Upper lobe of left lung (tissue), 6 donors: ENCODE data around the gene ANKRD35. TPM values are rescaled to one million over a fixed set of nuclear protein-coding genes. Genes with fewer than 3 reads are reported as not detected.
A peak's percentile ranks its signal among the peaks of the same experiment; 100 is the strongest.

ENCODE experiments used
- ATAC-seq, 2 donors: fragments of 200-7000 bp; cut with Tn5 transposase; one replicate each; pipeline ENCODE4 v1.9.1; 2022; ENCODE audit warnings: mild to moderate bottlenecking in 2 of 2, moderate library complexity in 2 of 2; ENCODE audit not compliant: low FRiP score in 2 of 2
- DNase-seq, 2 donors: peaks; one replicate each; pipeline ENCODE4 v3.0.0-alpha.2; 2019 to 2020
- H3K27ac ChIP-seq, 4 donors: fragments of 200-600 bp; sonication (generic); one replicate each; pipeline ENCODE4 v1.5.1; 2016 to 2019
- H3K27me3 ChIP-seq, 4 donors: fragments of 200-600 bp; sonication (generic); one replicate each; pipeline ENCODE4 v1.5.1; 2017 to 2019
- H3K36me3 ChIP-seq, 4 donors: fragments of 200-600 bp; sonication (generic); one replicate each; pipeline ENCODE4 v1.5.1; 2016 to 2019
- H3K4me1 ChIP-seq, 4 donors: fragments of 200-600 bp; sonication (generic); one replicate each; pipeline ENCODE4 v1.5.1; 2018 to 2019
- H3K4me3 ChIP-seq, 4 donors: fragments of 200-600 bp; sonication (generic); one replicate each; pipeline ENCODE4 v1.5.1; 2017 to 2019; ENCODE audit warnings: mild to moderate bottlenecking in 2 of 4, moderate library complexity in 1 of 4
- H3K9me3 ChIP-seq, 4 donors: fragments of 200-600 bp; sonication (generic); one replicate each; pipeline ENCODE4 v1.5.1; 2018 to 2019
- CTCF ChIP-seq, 6 experiments: fragments of 450-650 bp in 4 of 6; fragments of 200-600 bp in 2 of 6; sonication (generic) in 2 of 6; IDR thresholded peaks; one replicate each; pipeline ENCODE4 v1.5.1; 2016 to 2019; ENCODE audit warnings: antibody characterized with exemption in 6 of 6
- EP300 ChIP-seq, 4 donors: sonication (generic); formaldehyde crosslinking; IDR thresholded peaks; one replicate each; pipeline ENCODE4 v1.5.1; 2017; ENCODE audit warnings: antibody characterized with exemption in 4 of 4, control low read depth in 2 of 4
- POLR2A ChIP-seq, 4 donors: fragments of 450-650 bp; IDR thresholded peaks; one replicate each; pipeline ENCODE4 v1.5.1; 2016 to 2017; ENCODE audit warnings: antibody characterized with exemption in 4 of 4, mild to moderate bottlenecking in 2 of 4
- POLR2AphosphoS5 ChIP-seq, 2 donors: sonication (generic); formaldehyde crosslinking; IDR thresholded peaks; one replicate each; pipeline ENCODE4 v1.5.1; 2017; ENCODE audit warnings: antibody characterized with exemption in 2 of 2
- WGBS, 2 donors: methylation state at CpG; one replicate each; pipeline ENCODE4 v1.1.5; 2017 to 2018; 5-methylcytosine and 5-hydroxymethylcytosine counted together
- total RNA-seq, 6 donors: library from RNA; depleted of rRNA in 4 of 6; stranded (reverse); fragments of >200 nt in 4 of 6; gene quantifications; one replicate each; pipeline versions ENCODE4 v1.1.0 to v1.2.1, GENCODE V29; 2016 to 2021
- donor health status: DM: no; HTN: no; CAD: no; lungs with moderate emphysema.
- donor health status: DM: no; HTN: yes; CAD: no; lungs with severe emphysema.

ANKRD35 gene
- total RNA-seq, 6 donors from 2014 or later, result 0.76 to 2.5 (median 1.3) TPM; not detected in 1

DNA sequence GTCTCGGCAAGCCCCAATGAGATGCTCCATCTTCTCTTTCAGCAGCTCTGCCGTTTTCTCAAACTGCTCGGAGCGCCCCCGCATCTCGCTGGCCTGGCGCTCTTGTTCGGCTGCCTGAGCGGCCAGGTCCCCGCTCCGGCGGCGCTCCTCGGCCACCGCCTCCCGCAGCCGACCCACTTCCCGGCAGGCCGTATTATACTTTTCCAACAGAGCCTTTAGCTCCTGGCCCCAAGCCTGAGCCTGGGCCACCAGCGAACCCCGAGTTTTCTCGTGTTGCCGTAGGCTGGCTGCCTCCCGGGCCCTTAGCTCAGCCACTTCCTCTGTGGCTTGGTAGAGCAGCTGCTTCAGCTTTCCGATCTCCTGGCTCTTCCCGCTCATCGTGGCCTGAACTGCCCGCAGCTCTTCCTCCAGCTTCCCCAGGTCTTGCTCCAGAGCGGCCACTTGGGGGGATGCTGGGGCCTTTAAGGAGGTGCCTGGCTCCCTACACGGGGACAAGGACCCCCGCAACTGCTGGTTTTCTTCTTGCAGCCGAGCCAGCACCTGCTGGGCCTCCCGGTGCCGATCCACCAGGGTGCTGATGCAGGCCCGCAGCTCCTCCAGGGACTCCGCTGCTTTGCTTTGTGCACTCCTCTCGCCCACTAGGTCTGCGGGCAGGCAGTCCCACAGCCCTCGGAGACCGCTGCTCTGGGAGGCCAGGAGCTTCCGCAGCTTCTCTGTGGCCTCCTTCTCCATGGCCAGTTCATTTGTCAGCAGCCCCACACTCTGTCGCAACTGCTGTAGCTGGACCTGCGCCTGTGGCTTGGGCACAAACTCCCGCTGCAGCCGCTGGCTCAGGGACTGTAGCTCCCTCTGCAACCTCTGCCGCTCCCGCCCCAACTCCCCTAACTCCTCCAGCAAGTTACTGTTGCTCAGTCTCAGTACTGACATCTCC is 13.4 kb downstream of the ANKRD35 start:
- Histone ChIP-seq H3K27ac (peak overlapping the region; percentile 41 to 80 (median 66)), H3K9me3 (no peaks in the 10 kb centered on the region), H3K27me3 (no peaks in the 10 kb centered on the region), H3K4me1 (peaks cover 0 to 9% (median 5%) of the 10 kb centered on the region in 4 donors), H3K4me3 (peak overlapping the region; percentile 4 to 48 (median 36)), H3K36me3 (no peaks in the 10 kb centered on the region)
- WGBS, 2 donors, result 37 to 39% methylated on average over 30 to 47 of the region's 47 CpGs
- DNase-seq, result peak; percentile 45 to 86
- TF ChIP-seq POLR2AphosphoS5 (IDR thresholded peaks at IDR 0.05), result no peak
- no peak for TF ChIP-seq EP300 (IDR thresholded peaks at IDR 0.05)
- peak in 1 of 4 donors; percentile 9 for TF ChIP-seq POLR2A (IDR thresholded peaks at IDR 0.05)
- ATAC-seq, result peak; percentile 64 to 84

- TF ChIP-seq POLR2AphosphoS5 (IDR thresholded peaks at IDR 0.05), result no peak
- no peak for TF ChIP-seq CTCF (IDR thresholded peaks at IDR 0.05)
- no peak for TF ChIP-seq POLR2A (IDR thresholded peaks at IDR 0.05)
- Histone ChIP-seq H3K4me3 (no peak overlapping the region), H3K4me1 (peaks cover 0 to 9% (median 5%) of the 10 kb centered on the region in 4 donors), H3K27ac (no peak overlapping the region), H3K27me3 (no peaks in the 10 kb centered on the region), H3K9me3 (no peaks in the 10 kb centered on the region), H3K36me3 (no peaks in the 10 kb centered on the region)
- WGBS, 2 donors, result 72 to 80% methylated on average over 4 of the region's 4 CpGs
- ATAC-seq (no peak), DNase-seq (no peak)
Measured at GRCh38 chr1:145868232-145868631, 17.4 kb downstream of the ANKRD35 start.

- no peak overlapping the region for H3K4me3 ChIP-seq
- 82 to 84% methylated on average over 5 of the region's 5 CpGs for WGBS, 2 donors
- no peaks in the 10 kb centered on the region for H3K9me3 ChIP-seq
- H3K36me3 ChIP-seq, result no peaks in the 10 kb centered on the region
- peaks cover 5 to 6% (median 5%) of the 10 kb centered on the region in 4 donors for H3K4me1 ChIP-seq
- ATAC-seq (no peak), DNase-seq (no peak)
- no peaks in the 10 kb centered on the region for H3K27me3 ChIP-seq
- no peak overlapping the region for H3K27ac ChIP-seq
- TF ChIP-seq EP300 (IDR thresholded peaks at IDR 0.05) (no peak), POLR2A (IDR thresholded peaks at IDR 0.05) (no peak), CTCF (IDR thresholded peaks at IDR 0.05) (no peak), POLR2AphosphoS5 (IDR thresholded peaks at IDR 0.05) (no peak)
Measured at GRCh38 chr1:145863282-145864018, 22.2 kb downstream of the ANKRD35 start.

DNA sequence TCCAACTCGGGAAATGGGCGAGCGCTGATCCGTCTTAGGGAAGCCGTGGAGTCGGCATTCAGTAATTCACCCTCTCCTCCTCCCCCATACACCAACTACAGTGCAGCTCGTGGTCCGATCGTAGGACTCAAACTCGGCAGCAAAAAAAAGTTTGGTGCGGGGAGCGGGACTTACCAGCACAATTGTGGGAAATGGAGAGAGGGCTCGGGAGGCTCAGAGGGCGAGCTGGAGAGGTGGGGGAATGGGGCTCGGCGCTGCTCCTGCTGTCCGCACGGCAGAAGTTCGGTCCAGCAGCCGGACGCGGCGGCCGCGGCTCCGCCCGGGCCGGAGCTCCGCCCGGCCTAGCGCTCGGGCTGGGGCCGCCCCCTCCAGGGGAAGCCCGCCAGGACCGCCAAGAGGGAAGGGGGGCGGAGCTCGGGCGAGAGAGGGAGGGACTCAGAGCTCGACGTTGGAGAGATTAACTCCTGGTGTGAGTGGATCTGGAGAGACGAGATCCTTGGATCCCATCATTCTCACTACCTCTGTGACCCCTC is 26.1 kb downstream of the ANKRD35 start:
- Histone ChIP-seq H3K4me1 (peaks cover 12 to 17% (median 15%) of the 10 kb centered on the region in 4 donors), H3K36me3 (peaks cover 4 to 27% (median 24%) of the 10 kb centered on the region in 4 donors), H3K9me3 (no peaks in the 10 kb centered on the region), H3K4me3 (peak overlapping the region; percentile 71 to 93 (median 89)), H3K27ac (peak overlapping the region; percentile 85 to 96 (median 94)), H3K27me3 (no peaks in the 10 kb centered on the region)
- peak; percentile 94 for ATAC-seq
- peak in 5 of 6 experiments; percentile 17 to 47 (median 26) for TF ChIP-seq CTCF (IDR thresholded peaks at IDR 0.05)
- TF ChIP-seq POLR2A (IDR thresholded peaks at IDR 0.05), result peak in 3 of 4 donors; percentile 60 to 84 (median 80)
- peak; percentile 17 to 83 for TF ChIP-seq POLR2AphosphoS5 (IDR thresholded peaks at IDR 0.05)
- TF ChIP-seq EP300 (IDR thresholded peaks at IDR 0.05), result no peak
- WGBS, 2 donors, result 0% methylated on average over 26 to 41 of the region's 41 CpGs
- peak; percentile 92 to 96 for DNase-seq
